HEK293T (cell line): ENCODE data around the gene DNAJC1.

Experiments
- CTCF ChIA-PET: fragments of 350-600 bp; formaldehyde crosslinking; extraction: SDS; loops from one replicate; lab custom pipeline; 2021; ENCODE audit warnings: antibody characterized with exemption, inconsistent platforms; lab: Yijun Ruan, JAX
- POLR2A ChIA-PET: fragments of 350-600 bp; formaldehyde crosslinking; extraction: SDS; loops from one replicate; lab custom pipeline; 2020; ENCODE audit warnings: antibody characterized with exemption, inconsistent platforms; lab: Yijun Ruan, JAX
- DNase-seq: peaks from one replicate; pipeline ENCODE4 v3.0.0; 2012; ENCODE audit warnings: mixed read lengths; ENCODE audit errors: extremely low spot score
- ARNT ChIP-seq: fragments of 450-650 bp; IDR thresholded peaks from 2 replicates; pipeline ENCODE4 v1.6.1; 2017; ENCODE audit warnings: mild to moderate bottlenecking
- BHLHE40 ChIP-seq: fragments of 450-650 bp; IDR thresholded peaks from 2 replicates; pipeline ENCODE4 v1.6.1; 2016; ENCODE audit warnings: mild to moderate bottlenecking, moderate library complexity, borderline replicate concordance
- CTBP1 ChIP-seq: fragments of 450-650 bp; IDR thresholded peaks from 2 replicates; pipeline ENCODE4 v1.6.1; 2016; ENCODE audit warnings: borderline replicate concordance
- ELF4 ChIP-seq: fragments of 450-650 bp; IDR thresholded peaks from 2 replicates; pipeline ENCODE4 v1.6.1; 2017; ENCODE audit warnings: antibody characterized with exemption
- FOXA1 ChIP-seq: fragments of 450-650 bp; IDR thresholded peaks from 2 replicates; pipeline ENCODE4 v1.6.1; 2016; ENCODE audit warnings: mild to moderate bottlenecking
- FOXK2 ChIP-seq: fragments of 450-650 bp; IDR thresholded peaks from 2 replicates; pipeline ENCODE4 v1.6.1; 2016; ENCODE audit warnings: mild to moderate bottlenecking
- FOXM1 ChIP-seq: fragments of 450-650 bp; IDR thresholded peaks from 2 replicates; pipeline ENCODE4 v1.6.1; 2017; ENCODE audit warnings: mild to moderate bottlenecking, borderline replicate concordance
- HDGF ChIP-seq: fragments of 450-650 bp; IDR thresholded peaks from 2 replicates; pipeline ENCODE4 v1.6.1; 2017; ENCODE audit warnings: antibody characterized with exemption, borderline replicate concordance
- L3MBTL2 ChIP-seq: fragments of 450-650 bp; conservative IDR thresholded peaks from 2 replicates; pipeline ENCODE4 v1.6.1; 2016; ENCODE audit warnings: mild to moderate bottlenecking
- LEF1 ChIP-seq: fragments of 450-650 bp; IDR thresholded peaks from 2 replicates; pipeline ENCODE4 v1.6.1; 2017; ENCODE audit warnings: mild to moderate bottlenecking, borderline replicate concordance
- NFRKB ChIP-seq: fragments of 450-650 bp; IDR thresholded peaks from 2 replicates; pipeline ENCODE4 v1.6.1; 2016; ENCODE audit warnings: mild to moderate bottlenecking, moderate library complexity
- PKNOX1 ChIP-seq: fragments of 450-650 bp; IDR thresholded peaks from 2 replicates; pipeline ENCODE4 v1.6.1; 2016
- SP1 ChIP-seq: fragments of 450-650 bp; IDR thresholded peaks from 2 replicates; pipeline ENCODE4 v1.6.1; 2017
- SUZ12 ChIP-seq: fragments of 450-650 bp; IDR thresholded peaks from 2 replicates; pipeline ENCODE4 v1.6.1; 2016; ENCODE audit warnings: mild to moderate bottlenecking
- TARDBP ChIP-seq: fragments of 450-650 bp; IDR thresholded peaks from 2 replicates; pipeline ENCODE4 v1.6.1; 2016
- ZNF384 ChIP-seq: fragments of 450-650 bp; IDR thresholded peaks from 2 replicates; pipeline ENCODE4 v1.6.1; 2016

The DNAJC1 gene

DNA sequence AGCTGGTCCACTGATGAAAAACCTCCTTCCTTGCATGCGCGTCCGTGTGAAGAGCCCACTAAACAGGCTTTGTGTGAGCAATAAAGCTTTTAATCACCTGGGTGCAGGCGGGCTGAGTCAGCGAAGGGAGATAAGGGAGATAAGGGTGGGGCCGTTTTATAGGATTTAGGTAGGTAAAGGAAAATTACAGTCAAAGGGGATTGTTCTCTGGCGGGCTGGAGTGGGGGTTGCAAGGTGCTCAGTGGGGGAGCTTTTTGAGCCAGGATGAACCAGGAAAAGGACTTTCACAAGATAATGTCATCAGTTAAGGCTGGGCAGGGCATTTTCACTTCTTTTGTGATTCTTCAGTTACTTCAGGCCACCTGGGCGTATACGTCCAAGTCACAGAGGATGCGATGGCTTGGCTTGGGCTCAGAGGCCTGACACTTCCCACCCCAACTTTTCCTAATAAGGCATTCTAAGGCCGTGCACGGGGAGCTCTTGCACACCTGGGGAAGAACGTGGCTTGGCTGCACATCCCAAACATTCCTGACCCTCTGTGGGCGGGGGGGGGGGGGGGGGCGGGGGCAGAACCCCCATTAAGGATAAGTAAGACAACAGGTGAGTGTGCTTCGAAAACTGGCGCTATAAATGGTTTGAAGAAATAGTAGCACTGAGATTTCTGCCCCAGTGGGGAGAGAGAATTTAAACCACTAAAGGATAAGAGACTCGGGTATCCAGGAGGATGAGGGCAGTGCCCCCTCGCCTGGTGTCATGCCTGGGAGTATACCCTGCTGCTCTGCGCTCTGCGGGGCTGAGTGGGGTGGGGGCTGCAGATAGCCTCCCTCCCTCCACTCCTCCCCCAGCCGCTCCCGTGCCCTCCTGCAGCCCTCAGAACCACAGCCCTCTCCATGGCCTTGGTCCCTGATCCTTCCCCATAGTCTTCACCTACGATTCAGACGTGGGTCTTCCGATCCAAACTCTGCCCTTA, 251.9 kb downstream of the DNAJC1 start:
- POLR2A ChIA-PET: no interaction called here
- no peak for DNase-seq
- no peak for TF ChIP-seq FOXA1
- no peak for TF ChIP-seq ARNT
- TF ChIP-seq PKNOX1: no peak
- TF ChIP-seq L3MBTL2: no peak
- no peak for TF ChIP-seq ZNF384
- TF ChIP-seq ELF4: no peak
- no peak for TF ChIP-seq FOXM1
- TF ChIP-seq TARDBP: no peak
- TF ChIP-seq CTBP1: no peak
- TF ChIP-seq NFRKB: no peak
- no peak for TF ChIP-seq LEF1
- no peak for TF ChIP-seq HDGF
- no peak for TF ChIP-seq BHLHE40
- TF ChIP-seq FOXK2: no peak
- no peak for TF ChIP-seq SUZ12
- CTCF ChIA-PET: interaction anchor here (0.5 kb wide), 1 partner anchor 37 kb away, joined by 3 read pairs; no protein-coding TSS in a partner anchor

DNA sequence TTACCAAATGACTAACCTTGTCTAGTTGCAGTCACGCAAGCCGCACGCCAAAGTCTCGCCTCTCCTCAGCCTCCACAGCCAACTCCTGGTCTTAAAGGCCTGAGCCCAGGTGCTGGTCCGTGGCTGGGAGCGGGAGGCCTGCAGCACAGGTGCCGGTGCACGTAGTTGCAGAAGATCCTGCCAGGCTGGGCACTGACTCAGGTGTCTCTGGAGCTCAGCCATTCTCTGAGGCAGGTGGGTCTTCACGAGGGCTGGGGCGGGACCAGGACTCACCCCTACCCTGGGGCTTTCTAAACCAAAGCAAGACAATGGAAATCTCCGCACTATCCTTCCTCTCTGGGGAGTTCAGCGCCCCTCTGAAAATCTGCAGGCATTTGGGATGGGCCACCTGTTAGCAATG, 253.1 kb downstream of the DNAJC1 start:
- CTCF ChIA-PET: no interaction called here
- no peak for DNase-seq
- POLR2A ChIA-PET: no interaction called here
- TF ChIP-seq FOXK2 (no peak), NFRKB (no peak), CTBP1 (no peak), BHLHE40 (no peak), PKNOX1 (no peak), FOXA1 (no peak)

DNA sequence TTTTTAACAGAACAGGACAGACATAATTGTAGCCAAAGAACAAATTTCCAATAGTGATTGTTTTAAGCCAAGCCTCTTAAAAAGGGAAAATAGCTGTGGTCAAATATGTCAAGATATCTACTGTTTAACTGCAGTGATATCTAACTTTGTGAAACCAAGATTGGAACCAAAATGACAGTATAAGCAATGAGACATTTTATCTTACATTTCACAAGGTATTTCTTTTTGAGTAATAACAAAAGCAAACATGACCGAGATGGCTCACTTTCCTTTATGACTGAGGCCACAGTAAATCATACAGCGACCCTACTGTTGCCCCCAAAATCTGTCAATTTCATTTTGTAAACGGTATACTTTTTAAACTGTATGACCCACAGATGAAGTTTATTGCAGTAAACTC, 253.7 kb downstream of the DNAJC1 start:
- CTCF ChIA-PET: no interaction called here
- no peak for DNase-seq
- POLR2A ChIA-PET: no interaction called here

GRCh38 chr10:21747809-21748208, 255.7 kb downstream of the DNAJC1 start:
- TF ChIP-seq CTBP1: no peak
- TF ChIP-seq SUZ12: no peak
- TF ChIP-seq ELF4: no peak
- no peak for TF ChIP-seq HDGF
- no peak for TF ChIP-seq FOXK2
- TF ChIP-seq L3MBTL2: no peak
- no peak for TF ChIP-seq ZNF384
- TF ChIP-seq LEF1: no peak
- DNase-seq: no peak
- POLR2A ChIA-PET: interaction anchor here (0.5 kb wide), 1 partner anchor 251 kb away, joined by 3 read pairs; no protein-coding TSS in a partner anchor
- CTCF ChIA-PET: no interaction called here

More for the DNA sequence above, 253.7 kb downstream of the DNAJC1 start:
- TF ChIP-seq LEF1: no peak
- no peak for TF ChIP-seq L3MBTL2
- no peak for TF ChIP-seq HDGF
- TF ChIP-seq FOXM1: no peak
- no peak for TF ChIP-seq ZNF384
- TF ChIP-seq FOXA1: no peak
- TF ChIP-seq PKNOX1: no peak
- TF ChIP-seq BHLHE40: no peak
- no peak for TF ChIP-seq SP1
- TF ChIP-seq NFRKB: no peak
- no peak for TF ChIP-seq ARNT
- TF ChIP-seq FOXK2: no peak
- TF ChIP-seq ELF4: no peak
- no peak for TF ChIP-seq CTBP1
- no peak for TF ChIP-seq TARDBP
- TF ChIP-seq SUZ12: no peak

DNA sequence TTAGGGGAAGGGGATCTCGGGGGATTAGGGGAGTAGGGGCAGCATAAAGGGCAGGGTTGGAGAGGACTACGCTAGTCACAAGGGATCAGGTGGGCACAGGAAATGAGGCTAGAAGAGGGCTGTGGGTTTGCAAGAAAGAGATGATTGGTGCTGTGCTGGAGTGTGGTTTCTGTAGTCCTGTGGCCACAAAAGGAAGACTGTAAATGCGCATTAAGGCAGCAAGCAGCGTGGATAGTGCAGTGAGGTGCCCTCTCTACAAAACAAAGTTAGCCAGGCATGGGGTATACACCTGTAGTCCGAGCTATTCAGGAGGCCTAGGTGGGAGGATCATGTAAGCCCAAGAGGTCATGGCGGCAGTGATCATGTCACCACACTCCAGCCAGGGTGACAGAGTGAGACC, 257.4 kb downstream of the DNAJC1 start:
- ChIA-PET POLR2A (no interaction called here), CTCF (no interaction called here)
- TF ChIP-seq FOXM1 (no peak), HDGF (no peak), TARDBP (no peak), NFRKB (no peak), PKNOX1 (no peak), BHLHE40 (no peak), ELF4 (no peak), LEF1 (no peak), SUZ12 (no peak), L3MBTL2 (no peak), SP1 (no peak), CTBP1 (no peak)
- no peak for DNase-seq
